ENCODE data around the gene C12orf75. TPM values are rescaled to one million over a fixed set of nuclear protein-coding genes. Genes with fewer than 3 reads are reported as not detected.
"Not testable (repeated sequence)": the region's sequence is repeated elsewhere in the genome, so short reads cannot be mapped to it uniquely, and the experiment has no call there.

C12orf75 gene
- total RNA-seq, 1 donor from 2014 or later = 49.7 TPM

DNA sequence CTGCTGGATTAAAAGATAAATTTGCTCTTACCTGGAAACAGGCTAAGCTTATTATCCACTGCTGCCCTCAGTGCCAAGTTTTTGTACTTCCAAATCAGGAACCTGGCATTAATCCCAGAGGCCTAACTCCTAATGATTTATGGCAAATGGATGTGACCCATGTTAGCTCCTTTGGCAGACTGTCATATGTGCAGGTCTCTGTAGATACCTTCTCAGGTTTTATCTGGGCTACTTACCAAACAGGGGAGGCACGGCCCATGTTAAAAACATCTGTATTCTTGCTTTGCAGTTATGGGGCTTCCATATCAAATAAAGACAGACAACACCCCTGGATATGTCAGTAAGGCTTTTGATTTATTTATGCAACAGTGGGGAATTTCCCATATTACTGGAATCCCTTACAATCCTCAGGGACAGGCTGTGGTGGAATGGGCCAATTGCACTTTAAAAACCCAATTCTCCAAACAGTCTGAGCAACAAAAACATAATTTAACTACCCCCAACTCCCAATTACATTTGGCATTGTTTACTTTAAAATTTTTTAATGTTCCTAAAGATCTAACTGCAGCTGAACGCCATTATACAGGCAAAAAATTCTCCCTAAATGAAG, 19.9 kb upstream of the C12orf75 start:
- not testable (repeated sequence) for ATAC-seq

DNA sequence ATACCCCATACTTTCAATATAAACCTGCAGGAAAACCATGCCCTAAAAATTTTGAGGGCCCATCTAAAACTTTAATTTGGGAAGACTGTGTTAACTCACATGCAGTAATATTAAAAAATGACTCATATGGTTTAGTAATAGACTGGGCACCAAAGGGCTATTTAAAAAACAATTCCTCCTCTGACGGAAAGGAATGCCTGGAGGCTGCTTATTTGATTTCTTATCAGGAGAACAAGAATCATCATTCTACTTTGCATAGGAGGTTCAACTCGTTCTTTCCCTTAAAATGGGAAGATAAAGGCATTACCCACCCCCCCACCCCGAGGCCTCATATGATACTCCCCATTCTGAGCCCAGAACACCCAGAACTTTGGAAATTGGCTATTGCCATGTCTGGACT, 18.6 kb upstream of the C12orf75 start:
- ATAC-seq = not testable (repeated sequence)

DNA sequence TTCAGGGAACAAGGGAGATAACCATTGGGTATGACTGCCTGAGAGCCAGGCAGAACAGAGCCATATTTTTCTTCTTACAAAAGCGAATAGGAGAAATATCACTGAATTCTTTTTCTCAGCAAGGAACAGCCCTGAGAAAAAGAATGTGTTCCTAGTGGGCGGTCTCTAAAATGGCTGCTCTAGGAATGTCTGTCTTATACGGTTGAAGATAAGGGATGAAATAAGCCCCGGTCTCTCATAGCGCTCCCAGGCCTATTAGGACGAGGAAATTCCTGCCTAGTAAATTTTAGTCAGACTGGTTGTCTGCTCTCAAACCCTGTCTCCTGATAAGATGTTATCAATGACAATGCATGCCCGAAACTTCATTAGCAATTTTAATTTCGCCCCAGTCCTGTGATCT, 16.7 kb upstream of the C12orf75 start:
- ATAC-seq = not testable (repeated sequence)

DNA sequence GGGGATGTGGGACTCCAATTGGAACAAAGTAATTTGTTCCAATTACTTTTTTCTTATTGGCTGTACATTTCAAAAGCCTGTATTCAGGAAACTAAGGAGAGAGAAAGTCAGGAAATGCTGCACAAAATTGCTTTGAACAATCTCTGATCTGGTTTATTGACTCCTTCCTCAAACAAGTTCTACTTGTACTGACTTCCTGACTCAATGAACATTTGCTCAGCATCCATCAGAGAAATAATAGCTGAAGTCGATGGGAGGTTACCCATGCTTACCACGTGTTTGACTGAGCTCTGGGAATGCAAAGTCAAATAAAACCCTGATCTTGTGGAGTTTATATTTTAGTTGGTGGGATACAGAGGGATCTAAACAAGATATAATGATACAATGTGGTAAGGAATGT, 15.4 kb upstream of the C12orf75 start:
- ATAC-seq = peak; percentile 80

DNA sequence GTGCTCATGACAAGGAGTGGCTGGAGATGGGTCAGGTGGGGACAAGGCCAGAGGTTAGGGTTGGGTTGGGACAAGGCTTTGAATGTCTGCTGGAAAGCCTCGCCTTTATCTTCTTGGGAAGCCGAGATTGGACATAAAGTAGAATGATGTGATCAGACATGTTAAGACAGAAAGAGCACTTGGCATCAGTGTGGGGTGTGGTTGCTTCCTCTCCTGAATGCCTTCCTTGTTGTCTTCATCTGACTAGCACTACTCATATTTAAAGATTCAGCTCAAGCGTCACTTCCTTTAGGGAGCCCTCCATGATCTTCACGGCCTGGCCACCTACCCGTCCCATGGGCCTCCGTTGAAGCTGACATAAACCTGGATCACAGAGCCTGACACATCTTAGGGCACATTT, 14.8 kb upstream of the C12orf75 start:
- peak; percentile 97 for ATAC-seq

DNA sequence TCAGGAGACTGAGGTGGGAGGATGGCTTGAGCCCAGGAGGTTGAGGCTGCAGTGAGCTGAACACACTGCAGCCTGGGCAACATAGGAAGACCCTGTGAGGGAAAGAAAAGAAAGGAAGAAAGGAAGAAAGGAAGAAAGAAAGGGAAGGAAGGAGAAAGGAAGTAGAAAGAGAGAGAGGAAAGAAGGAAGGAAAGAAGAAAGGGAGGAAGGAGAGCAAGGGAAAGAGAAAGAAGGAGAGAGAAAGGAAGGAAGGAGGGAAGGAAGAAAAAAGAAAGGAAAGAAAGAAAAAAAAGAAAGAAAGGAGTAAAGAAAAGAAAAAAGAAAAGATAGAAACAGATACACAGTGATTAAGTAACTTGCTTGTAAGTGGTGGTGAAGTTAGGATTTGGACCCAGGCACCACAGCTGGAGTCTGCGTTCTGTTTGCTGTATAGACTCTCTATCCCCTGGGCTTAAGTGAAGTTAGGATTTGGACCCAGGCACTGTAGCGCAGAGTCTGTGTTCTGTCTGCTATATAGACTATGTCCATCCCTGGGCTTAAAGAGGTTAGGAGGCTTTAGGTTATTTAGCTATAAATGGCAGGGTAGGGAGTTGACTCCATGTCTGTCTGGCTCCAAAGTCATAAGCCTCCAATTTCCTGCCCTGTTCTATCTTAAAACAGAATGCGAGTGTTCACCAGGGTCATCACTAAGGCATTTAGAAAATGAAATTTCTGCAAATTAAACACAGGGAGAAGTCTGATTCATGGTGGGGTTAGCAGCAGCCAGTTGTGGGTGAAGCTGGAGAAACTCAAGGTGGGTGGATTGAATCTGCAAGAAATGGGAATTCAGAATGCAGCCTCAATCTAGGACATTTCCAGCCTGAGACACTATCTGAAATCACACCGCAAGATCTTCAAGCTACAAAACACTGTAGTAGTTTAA, 13.3 kb upstream of the C12orf75 start:
- ATAC-seq = no peak

DNA sequence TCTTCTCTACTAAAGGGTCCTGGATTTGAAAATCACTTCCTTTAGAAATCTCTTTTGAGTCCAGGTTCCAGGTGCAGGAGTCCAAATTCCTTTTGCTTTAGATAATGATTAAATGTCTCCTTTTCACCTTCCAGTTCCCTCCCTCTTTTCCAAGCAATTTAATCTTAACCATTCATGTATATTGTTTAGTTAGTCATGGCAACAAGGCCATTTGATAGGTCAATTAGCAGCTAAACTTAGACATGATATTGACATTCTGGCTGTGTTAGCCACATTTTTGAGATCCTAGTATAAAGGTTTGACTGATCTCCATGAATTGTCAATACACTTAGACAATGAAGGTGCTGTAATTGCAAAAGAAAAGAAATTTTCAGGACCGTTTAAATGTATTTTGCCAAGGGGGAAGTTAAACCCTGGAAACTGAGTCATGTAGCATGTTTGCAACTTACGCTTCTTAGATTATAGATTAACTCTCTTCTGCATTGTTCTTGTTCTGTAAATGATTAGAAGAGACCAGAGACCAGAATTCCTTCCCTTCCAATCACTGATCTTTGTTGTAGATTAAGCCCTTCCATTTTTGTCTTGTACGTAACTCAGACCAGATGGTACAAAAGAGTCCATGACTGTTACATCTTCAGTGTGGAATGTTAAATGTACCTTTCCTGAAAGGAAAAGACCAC, 12.4 kb upstream of the C12orf75 start:
- ATAC-seq = no peak

DNA sequence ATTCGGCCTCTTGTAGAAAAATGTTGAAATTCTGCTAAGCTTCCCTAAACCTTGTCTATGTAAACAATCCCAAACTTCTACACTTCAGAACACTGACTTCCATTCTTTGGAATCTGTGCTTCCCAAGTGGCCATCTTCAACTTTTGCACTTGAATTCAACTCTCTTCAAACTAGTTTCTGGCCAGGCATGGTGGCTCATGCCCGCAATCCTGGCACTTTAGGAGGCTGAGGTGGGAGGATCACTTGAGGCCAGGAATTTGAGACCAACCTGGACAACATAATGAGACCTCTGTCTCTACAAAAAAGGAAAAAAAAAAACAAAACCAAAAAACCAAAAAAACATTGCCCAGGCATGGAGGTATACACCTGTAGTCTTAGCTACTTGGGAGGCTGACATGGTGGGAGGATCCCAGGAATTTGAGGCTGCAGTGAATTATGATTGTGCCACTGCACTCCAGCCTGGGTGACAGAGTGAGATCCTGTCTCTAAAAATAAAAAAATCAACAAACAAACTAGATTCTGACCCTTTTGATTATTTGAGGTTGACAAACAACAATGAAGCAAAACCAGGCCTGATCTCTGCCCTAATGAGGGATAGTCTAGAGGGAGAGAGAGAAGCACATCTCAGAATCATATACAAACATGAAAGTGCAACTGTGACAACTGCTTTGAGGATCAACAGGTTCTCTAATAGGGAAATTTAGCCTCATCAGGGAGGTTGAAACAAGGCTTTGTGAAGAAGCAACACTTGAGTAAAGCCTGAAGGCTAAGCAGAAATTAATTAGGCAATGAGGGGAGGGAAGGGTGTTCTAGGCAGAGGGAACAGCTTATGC, 11.6 kb upstream of the C12orf75 start:
- no peak for ATAC-seq

DNA sequence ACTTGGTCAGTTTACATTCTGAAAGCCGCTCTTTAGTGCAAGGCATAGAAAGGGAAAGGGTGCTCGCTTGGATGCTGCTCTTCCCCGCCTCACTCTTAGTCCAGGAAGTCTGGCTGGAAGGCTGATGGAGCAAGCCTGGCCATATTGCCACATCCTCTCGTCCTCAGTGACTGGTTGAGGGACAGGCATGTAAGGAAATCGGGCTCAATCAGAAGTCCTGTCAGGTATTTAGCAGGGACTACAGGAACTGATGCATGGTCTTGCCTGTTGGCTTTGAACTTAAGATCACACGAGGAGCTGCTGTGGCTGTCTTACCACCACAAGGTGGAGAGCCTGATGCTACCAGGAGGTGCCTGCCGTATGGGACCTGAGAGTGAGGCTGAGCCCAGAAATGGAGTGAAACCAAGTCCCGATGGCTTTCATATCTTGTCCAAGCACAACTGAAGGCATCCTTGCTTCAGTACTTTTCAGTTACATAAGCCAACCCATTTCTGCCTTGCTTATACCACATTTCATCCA, 10.7 kb upstream of the C12orf75 start:
- no peak for ATAC-seq

DNA sequence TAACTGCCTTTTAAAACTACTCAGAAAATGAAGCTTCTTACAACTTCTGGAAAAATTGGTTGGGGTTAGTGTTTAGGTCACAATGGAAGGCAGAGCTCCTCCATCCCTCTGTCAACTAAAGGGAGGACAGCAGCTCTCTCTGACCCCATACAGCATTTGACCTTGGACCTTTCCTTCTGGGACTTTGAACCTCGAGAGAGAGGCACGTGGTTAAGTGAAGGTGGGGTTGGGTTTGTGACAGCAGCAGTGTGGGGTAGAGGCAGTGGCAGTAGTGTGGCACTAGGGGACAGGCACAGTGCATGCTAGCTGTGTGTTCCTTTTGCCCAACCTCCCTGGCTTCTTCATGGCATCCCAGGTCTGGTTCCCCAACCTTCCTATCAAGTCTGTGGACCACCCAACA, 9.4 kb upstream of the C12orf75 start:
- ATAC-seq = no peak

DNA sequence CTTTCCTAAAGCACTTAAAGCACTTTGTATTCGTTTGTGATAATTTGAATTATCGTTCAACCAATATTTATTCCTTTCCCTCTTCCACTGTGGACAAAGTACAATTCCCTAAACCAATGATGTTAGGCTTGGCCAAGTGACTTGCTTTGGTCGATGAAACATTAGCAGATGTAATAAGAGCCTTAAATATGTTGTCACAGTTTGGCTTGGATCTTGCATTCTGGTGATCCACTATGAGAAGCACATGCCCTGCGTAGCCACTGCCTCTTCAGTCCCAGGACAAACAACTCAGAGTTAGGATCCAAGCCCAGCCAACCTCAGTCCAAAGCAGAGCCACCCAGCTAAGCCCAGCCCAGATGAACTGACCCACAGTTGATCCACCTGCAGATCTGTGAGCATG, 8.4 kb upstream of the C12orf75 start:
- ATAC-seq = no peak

DNA sequence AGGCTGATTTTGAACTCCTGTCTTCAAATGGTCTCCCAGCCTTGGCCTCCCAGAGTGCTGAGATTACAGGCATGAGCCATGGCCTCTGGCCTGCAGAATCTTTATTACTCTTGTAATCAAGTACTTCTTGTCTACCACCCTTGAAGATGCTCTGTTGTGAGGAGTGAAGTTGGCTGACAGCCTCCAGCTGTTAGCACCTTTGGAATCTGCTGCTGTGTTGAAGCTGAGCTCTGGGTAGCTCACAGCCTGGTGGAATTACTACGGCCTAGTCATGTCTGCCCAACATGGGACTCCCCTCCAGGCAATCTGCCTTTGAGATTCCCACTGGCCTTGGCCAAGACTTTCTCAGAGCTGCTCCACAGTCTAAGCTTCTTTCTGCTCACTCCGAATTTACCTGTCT, 5.8 kb upstream of the C12orf75 start:
- ATAC-seq = no peak

DNA sequence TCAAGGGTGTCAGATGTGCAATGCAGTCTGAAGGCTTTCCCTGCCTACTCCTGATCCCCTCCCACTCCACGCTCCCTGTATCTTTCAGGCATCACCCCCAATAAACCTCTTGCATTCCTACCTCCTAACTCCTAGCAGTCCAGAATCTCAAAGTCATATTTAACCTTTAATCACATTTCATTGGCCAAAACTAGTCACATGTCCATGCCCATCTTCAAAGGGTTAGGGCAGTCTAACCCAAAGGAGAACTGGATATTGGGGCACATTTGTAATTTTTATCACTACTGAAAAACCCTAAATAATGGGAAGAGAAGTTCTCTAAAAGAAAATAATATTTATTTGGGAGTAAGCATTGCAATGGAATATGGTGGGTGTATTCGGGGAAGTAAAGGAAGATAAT, 5.4 kb upstream of the C12orf75 start:
- ATAC-seq = no peak

DNA sequence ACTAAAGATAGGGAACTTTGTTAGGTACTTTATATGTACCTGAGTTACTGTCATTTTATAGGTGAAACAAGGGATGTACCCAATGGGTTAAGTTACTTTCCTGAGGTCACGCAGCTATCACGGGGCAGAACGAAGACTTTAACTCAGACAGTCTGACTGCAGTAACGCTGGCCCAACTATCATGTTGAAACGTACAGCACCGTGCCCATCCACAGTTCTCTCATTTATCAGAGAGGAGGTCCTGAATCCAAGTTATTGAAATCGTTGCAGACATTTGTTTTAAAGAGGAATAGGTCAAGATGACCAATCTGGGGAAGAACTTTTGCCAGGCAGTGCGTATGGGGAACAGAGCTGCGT, 587 bp upstream of the C12orf75 start:
- ATAC-seq = no peak

DNA sequence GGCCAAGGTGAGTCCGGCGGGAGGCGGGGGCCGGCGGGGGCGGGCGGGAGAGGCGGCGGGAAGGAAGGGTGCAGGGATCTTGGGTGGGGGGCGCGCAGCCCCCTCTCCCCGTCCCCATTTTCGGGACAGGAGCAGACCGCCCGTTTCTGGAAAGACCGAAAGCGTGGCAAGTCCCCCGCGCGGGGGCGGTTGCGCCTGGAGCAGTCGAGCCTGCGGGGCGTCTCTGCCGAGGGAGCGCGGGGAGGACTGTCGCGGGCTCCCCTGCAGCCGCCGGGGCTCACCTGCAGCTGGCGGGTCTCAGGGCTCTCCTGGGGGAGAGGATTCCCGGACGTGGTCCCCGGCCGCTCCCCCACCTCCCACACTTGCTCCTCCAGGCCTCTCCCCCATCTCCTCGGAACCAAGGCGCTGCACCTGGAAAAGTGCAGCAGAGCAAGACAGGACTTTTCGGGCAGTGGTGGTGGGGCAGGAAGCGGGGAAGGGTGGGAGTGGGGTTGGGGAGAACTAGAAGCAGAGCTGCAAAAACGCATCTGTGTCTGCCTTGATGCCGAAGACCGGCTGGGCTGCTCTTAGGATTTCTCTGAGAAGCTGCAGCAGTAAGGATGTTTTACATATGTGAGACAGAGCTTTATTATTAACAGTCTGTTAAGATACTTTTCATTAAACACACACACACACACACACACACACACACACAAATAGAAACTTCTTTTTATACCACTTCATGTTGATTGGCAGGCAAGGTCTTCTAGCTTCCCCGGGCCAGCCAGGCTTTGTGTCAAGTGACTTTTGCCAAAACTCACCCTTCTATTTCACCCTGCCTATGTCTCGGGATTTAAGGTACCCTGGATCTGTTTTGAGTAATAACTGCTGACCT, 677 bp downstream of the C12orf75 start:
- ATAC-seq = peak; percentile 20

DNA sequence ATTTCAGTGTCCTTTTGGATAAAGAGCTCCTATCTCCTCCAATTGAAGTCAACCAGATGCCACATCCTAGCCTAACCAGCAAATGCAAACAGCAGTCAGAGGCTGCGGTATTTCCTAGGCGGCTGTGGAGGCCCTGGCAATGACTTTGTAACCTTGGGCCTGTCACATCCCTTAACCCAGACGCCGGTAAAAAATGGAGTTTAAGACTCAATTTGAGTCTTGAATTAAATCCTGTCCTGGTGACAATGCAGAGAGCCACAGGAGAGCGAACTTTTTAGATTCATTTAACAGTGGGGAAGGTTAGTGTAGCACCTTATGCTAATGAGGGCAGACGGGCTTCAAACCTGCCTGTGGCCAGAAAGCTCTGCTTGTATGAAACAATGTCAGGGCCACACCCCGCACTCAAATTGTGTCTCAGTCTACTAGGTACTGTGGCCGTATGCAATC, 1.3 kb downstream of the C12orf75 start:
- peak; percentile 60 for ATAC-seq

DNA sequence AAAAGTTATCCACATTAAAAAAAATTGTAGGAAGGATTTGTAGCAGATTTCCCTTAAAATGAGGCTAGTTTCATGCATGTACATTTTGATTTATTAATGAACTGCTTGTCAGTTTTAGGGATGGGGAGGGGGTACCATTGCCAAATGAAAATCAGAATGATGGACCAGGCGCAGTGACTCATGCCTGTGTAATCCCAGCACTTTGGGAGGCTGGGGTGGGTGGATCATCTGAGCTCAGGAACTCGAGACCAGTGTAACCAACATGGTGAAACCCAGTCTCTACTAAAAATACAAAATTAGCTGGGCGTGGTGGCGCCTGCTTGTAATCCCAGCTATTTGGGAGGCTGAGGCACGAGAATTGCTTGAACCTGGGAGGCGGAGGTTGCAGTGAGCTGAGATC, 1.8 kb downstream of the C12orf75 start:
- not testable (repeated sequence) for ATAC-seq

DNA sequence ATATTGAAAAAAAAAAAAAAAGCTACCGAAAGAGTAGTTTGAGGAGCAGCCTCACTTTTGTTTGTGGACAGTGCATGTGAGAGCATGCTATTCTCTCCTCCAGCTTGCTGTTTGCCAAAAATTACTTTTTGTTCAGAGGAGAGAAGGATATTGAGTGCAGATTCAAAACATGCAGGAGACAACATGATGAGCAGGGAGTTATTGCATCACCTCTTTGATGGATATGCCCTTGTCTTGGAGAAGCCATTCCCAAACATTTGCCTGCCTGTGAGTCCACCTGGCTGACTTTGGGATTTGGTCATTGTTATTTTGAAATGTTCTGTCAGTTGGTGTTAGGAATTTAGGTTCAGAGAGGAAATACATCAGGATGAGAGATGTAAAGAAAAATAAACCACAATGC, 2.4 kb downstream of the C12orf75 start:
- ATAC-seq = no peak

DNA sequence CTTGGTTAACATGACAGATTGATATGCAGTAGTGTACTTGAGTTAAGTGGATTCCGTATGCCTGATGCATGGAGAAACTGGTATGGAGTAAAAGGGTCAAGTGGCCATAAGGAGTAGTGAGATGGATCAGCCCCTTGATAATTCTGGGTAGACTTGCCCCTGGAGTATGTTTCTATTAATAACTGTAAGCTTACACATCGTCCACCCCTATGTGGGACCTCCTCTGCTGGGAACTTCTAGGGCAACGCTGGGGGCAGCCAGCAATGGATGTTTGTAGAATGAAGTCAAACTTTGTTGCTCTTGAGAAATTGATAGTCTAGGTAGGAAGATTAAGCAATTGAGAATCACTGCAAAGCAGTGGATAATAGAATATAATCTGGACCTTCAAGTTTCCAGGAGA, 3.5 kb downstream of the C12orf75 start:
- no peak for ATAC-seq

DNA sequence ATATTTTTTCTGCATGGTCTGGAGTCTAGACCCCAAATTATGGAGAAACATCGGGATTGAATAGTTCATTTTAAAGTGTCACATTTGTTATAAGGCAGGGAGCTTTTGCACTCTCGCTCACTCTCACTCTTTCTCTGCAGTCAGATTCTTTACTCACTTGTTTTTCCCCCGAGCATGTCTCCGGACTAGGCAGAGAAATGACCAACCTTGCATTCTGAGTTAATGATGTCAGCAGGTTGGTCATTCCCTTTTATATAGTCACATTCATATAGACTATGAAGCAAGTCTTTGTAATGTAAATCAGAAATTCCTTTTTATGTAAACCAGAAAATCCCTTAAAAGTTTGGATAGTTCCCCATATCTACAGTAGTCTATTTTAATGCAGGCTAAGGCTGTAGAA, 4.1 kb downstream of the C12orf75 start:
- ATAC-seq = no peak

DNA sequence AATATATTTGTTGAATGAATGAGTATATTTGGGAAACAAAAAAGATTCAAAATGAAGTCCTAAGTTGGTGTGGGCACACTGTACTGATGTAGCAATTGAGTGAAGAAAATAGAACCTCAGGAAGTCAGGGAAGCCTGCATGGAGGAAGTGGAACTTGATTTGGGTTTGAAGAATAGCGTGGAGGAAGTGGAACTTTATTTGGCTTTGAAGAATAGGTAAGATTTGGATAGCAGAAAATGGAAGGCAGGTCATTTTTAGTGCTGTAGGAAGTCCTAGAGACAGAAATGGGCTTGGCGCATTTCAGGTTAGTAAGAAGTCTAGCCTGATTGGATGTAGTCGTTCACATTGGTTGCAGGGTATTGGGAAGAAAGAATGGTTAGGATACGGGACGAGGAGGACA, 5.4 kb downstream of the C12orf75 start:
- ATAC-seq = no peak

All from esophagus mucosa (tissue), 1 donor.